NCI-H2029 treated with DMSO at 0.1 percent for 48 hours (cell line): Measurements from ENCODE around the gene MAS1L.

Experiments
- DNase-seq: peaks from one replicate; lab custom pipeline; 2025; lab: John Stamatoyannopoulos, UW

Gene MAS1L, protein sequence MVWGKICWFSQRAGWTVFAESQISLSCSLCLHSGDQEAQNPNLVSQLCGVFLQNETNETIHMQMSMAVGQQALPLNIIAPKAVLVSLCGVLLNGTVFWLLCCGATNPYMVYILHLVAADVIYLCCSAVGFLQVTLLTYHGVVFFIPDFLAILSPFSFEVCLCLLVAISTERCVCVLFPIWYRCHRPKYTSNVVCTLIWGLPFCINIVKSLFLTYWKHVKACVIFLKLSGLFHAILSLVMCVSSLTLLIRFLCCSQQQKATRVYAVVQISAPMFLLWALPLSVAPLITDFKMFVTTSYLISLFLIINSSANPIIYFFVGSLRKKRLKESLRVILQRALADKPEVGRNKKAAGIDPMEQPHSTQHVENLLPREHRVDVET

GRCh38 chr6:29487660-29488059 lies at the start of gene MAS1L:
Gene MAS1L (minus strand): TSS chr6:29487956. CDS start chr6:29487902, 54 bp downstream.
- no peak for DNase-seq

DNA sequence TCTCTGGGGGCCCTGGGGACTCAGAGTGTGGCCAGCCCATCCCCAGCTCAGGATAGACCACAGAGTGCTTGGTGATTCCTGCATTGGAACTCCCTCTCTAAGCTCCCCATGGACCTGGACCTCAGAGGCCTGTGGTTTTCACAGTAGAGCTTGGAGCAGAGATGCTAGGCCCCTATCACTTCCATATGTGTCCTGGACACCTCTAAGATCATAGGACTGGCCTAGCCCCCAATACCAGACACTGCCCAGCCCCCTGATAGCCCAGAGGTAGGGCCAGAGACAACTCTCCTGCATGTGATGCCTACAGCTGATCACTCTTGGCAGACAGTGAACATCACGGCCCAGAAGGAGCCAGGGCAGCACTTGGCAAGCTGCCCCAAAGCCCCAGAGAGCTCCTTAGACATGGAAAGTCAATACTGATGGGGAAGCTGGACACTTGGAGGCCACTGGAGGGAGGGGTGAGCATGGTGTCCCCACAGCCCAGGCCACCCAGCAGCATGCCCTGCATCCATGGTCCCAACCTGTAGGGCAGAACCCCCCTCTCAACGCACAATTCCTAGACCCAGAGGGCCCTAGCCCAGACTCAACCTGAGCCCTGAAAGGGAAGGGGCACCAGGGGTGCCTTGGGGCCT lies 44.7 kb upstream of the MAS1L start:
- DNase-seq = no peak

GRCh38 chr6:29531668-29532067 lies 43.9 kb upstream of the MAS1L start:
- DNase-seq = no peak

DNA sequence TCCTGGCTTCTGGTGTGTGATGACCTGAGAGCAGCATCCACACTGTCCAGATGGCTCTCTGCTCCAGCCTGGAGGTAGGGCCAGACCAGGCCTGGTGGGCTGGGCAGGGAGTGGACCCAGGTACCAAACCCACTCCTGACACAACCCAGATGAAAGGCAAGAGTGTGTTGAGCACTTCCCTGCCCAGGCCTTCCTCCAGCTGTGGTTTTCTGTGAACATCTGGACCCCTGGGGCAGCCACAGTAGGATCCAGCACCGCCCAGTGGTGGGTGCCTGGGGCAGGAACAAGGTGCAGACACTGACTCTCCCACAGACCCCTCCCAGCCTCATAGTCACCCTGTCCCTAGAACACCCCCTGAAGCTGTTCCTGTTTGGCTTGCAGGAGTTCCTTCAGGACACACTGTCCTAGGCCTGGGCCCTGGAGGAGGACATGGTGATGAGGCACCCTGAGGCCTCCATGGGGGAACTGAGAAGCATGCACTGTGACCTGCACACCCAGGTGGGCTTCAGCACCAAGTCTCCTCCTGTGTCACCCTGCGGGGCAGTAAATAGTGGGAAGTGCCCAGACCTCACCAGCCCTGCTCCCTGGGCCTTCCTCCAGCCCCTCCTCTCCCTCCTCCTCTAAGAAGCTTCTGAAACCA lies 43.0 kb upstream of the MAS1L start:
- DNase-seq = no peak

- DNase-seq = no peak
These were observed 42.2 kb upstream of the MAS1L start for GRCh38 chr6:29529956-29530355.

DNA sequence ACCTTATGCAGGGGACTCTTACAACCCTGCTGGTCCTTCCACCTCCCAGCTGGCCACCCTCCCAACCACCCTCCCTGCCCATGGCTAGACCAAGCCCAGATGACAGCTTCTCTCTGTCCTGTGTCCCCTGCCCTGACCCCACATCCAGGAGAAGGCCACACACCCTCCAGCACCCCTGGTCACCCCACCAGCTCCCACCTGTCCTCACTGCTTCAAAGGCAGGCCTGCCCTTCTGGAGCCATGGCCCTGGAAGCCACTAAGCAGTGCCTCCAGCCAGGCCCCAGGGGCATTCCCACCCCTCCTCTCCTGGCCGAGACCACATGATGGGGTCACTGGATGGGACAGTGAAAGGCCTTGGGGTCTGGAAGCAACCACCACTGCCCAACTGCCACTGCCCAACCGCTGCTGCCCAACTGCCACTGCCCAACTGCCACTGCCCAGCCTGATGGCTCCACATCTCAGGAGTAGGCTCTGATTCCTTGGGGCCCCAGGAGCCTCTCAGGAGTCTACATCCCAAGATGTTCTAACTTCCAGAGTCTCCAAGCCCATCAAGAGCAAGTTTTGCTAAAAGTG lies 41.3 kb upstream of the MAS1L start:
- DNase-seq = no peak

- DNase-seq = no peak
These were observed 40.7 kb upstream of the MAS1L start for GRCh38 chr6:29528300-29528931.

DNA sequence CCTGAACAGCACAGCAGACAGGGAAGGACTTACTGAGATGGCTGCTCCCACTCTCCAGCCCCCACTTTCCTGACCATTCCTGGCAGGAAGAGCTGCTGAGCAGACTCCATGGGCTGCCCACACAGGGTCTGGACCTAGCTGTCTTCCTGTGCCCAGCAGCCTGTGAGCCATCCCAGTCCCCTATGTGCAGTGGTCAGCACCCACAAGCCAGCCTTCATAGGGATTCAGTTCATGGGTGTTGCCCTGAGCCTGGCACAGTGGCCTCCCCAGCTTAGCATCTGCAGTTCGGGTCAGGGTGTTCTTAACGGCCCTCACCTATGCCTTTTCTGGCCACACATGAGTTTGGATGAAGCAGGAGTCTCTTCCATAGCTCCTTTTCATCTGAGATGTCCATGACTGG lies 39.8 kb upstream of the MAS1L start:
- no peak for DNase-seq

DNA sequence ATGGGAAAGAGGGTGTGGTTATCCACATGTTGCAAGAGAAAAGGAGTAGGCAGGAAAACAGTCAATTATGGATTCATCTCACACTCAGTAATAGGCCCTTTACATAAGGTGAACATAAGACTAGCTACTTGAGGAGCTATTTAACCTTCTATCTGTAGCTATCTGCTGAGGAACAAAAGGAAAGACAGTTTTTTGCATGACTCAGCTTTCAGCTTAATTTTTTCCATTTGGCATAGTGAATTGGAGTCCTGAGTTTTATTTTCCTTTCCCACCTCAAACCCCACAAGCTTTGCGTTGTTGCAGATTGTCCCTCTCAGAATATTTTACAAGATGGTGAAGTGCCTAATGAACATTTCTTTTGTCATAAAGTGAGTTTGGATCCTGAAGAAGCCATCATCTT lies 39.4 kb upstream of the MAS1L start:
- no peak for DNase-seq

GRCh38 chr6:29525311-29525639 lies 37.5 kb upstream of the MAS1L start:
- DNase-seq = no peak

GRCh38 chr6:29524444-29525310 lies 36.9 kb upstream of the MAS1L start:
- no peak for DNase-seq

DNA sequence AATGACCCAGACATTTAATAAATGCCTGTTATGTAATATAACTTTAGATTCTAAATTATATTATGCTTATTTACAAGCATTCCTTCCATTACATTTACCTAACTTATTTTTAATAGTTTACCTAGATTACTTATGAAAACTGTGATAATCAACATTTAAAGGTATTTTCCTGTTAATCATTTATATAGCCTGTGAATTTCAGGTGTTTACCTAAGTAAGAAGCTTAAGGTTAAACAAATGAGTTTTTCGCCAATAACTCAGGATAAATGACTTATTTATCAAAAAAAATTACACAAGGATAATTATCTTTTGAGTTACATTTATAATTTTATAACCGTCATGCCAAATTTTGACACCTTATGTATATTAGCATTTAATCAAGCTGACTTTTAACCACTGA lies 36.3 kb upstream of the MAS1L start:
- no peak for DNase-seq

- DNase-seq = no peak
These were observed 34.5 kb upstream of the MAS1L start for GRCh38 chr6:29522227-29522626.

DNA sequence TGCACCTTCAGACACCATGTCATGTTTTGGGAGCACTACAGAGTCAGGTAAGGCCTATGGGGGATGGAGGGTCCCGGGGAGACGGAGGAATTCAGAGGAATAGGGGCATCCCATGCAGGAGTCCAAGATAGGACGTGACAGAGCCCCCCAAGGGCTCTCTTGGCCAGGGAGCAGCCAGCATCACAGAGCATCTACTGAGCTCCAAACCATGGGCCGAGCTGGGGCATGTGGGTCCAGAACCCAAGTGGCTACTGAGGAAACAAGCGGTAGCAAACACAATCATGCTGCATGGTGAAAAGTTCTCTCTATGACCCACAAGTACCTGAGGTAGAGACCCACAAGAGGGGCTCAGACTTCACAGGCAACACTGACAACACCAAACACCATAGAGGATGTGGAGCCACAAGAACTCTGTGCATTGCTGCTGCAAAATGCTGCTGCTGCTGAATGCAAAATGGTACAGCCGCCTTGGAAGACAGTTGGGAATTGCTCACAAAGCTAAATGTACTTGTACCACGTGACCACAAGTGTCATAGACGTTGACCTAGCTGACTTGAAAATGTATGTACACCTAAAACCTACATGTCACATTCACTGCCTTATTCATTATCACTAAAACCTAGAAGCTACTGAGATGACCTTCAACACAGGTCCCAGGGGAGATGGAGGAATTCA lies 33.4 kb upstream of the MAS1L start:
- DNase-seq = no peak

DNA sequence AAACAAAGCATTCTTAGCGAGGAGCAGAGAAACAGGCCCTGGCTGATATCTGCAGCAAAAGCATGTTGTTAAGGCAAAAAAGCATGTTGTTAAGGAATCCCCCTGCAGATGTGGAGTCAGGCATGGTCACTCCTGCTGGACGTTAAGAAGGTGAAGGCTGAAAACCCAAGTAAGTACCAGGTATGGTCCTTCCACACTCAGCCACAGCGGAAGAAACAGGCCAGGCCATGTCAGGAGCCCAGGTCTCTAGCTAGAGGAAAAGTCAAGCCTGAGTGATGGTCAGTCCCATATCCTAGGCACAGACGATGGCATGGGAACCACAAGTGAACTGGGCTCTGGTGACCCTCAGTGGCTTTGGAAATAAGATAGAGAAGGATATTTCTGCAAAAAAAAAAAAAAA lies 32.5 kb upstream of the MAS1L start:
- no peak for DNase-seq

- no peak for DNase-seq
These were observed 31.7 kb upstream of the MAS1L start for GRCh38 chr6:29519291-29520010.

DNA sequence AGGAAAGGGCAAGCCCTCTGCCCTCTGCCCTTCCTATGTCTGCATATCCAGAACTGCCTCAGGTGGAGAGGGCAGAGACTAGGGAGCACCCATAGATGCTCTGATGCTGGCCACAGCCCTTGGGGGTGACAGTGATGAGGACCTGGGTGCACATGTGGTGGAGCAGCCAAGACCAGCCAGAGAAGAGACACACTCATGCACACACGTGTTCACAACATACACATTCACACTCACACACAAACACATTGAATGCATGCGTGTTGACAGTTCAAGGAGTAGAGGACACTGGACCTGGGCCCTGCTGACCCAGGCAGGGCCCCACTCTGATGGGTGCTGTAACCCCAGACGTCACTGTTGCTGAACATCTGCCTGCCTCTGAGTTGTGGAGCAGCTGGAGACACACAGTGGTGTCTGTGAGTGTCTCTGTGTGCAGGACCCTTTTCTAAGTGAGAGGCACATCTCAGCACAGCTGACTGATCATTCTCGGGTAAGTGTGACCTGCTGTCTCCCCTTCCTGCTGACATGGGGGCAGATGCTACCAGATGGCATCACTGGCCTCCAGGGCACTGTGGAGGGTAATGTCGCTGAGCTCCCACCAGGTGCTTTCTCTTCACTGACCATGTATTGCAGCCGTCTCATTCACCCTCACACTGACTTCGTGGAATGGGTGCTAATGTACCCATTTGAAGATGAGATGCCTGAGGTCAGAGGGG lies 30.1 kb upstream of the MAS1L start:
- no peak for DNase-seq

DNA sequence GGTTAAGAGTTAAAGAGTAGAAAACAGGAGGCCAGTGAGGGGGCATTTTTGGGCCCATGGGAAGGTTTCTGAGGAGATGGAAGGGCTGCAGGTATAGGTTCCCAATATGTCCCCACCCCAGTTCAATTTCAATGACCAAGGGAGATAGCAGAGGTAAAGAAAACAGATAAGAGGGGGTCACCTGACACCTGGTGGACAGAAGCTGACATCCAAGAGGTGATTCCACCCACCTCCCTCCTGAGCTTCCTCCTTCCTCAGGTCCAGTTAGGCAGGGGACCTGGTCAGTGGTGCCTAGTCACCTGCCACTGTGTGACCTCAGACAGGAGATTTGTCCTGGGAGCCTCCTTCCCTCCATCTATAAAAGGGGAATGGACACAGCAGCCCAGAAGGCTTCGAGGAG lies 29.5 kb upstream of the MAS1L start:
- DNase-seq = no peak

DNA sequence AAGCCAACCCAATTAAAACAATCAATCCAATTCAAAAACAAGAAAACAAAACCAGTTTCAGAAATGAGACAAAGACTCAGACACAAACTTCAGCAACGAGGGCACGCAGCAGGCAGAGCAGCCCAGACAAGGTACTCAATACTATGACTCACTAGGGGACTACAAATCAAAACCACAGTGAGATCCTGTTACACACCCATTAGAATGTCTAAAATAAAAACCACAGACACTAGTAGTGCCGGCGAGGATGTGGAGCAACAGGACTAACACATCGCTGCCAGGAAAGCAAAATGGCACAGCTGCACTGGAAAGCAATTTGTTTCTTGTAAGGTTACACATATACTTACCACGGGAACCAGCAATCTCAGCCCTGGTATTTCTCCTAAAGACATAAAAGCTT lies 28.4 kb upstream of the MAS1L start:
- DNase-seq = peak; percentile 5
